Heart left ventricle (tissue), 16 donors: ENCODE measurements around the gene CREM. TPM values are rescaled to one million over a fixed set of nuclear protein-coding genes. Genes with fewer than 3 reads are reported as not detected.
"Not testable (repeated sequence)": the region's sequence is repeated elsewhere in the genome, so short reads cannot be mapped to it uniquely, and the experiment has no call there.

Source experiments
- ATAC-seq, 4 donors: fragments of 200-7000 bp; cut with Tn5 transposase; one replicate each; pipeline ENCODE4 v1.9.1; 2020 to 2022; ENCODE audit warnings: moderate library complexity in 4 of 4, mild to moderate bottlenecking in 3 of 4, moderate number of reproducible peaks in 1 of 4
- DNase-seq, 5 donors: peaks; one replicate each; pipeline ENCODE4 v3.0.0-alpha.2; 2020
- H3K27ac ChIP-seq, 12 donors: fragments of 200-600 bp; sonication (generic) in 4 of 12; one replicate each; pipeline versions ENCODE4 v1.5.0 to v1.8.0; 2016 to 2022; ENCODE audit warnings: mild to moderate bottlenecking in 2 of 12
- H3K27me3 ChIP-seq, 9 donors: fragments of 200-600 bp; sonication (generic) in 2 of 9; one replicate each; pipeline versions ENCODE4 v1.5.1 to v1.8.0; 2016 to 2022; ENCODE audit warnings: mild to moderate bottlenecking in 3 of 9
- H3K36me3 ChIP-seq, 9 donors: fragments of 200-600 bp; sonication (generic) in 2 of 9; one replicate each; pipeline versions ENCODE4 v1.5.0 to v1.8.0; 2018 to 2022; ENCODE audit warnings: mild to moderate bottlenecking in 2 of 9
- H3K4me1 ChIP-seq, 12 donors: fragments of 200-600 bp; sonication (generic) in 4 of 12; one replicate each; pipeline versions ENCODE4 v1.5.0 to v1.8.0; 2016 to 2022; ENCODE audit warnings: mild to moderate bottlenecking in 3 of 12
- H3K4me3 ChIP-seq, 12 donors: fragments of 200-600 bp; sonication (generic) in 4 of 12; one replicate each; pipeline versions ENCODE4 v1.5.0 to v1.8.0; 2017 to 2022; ENCODE audit warnings: mild to moderate bottlenecking in 9 of 12, moderate library complexity in 4 of 12
- H3K9me3 ChIP-seq, 12 donors: fragments of 200-600 bp; sonication (generic) in 4 of 12; one replicate each; pipeline versions ENCODE4 v1.5.0 to v1.8.0; 2016 to 2022; ENCODE audit warnings: mild to moderate bottlenecking in 1 of 12
- POLR2A ChIP-seq, 2 donors: fragments of 450-650 bp; IDR thresholded peaks; one replicate each; pipeline ENCODE4 v1.6.1; 2017; ENCODE audit warnings: antibody characterized with exemption in 2 of 2, mild to moderate bottlenecking in 2 of 2, moderate library complexity in 2 of 2
- WGBS, 4 donors: extraction: QIAGEN DNeasy Blood & Tissue Kit in 2 of 4; methylation state at CpG; one replicate each; pipeline versions ENCODE4 v1.1.5 to v1.1.7; 2013 to 2018; 5-methylcytosine and 5-hydroxymethylcytosine counted together
- intact Hi-C, 10 donors: fragments of 100-400 bp; cut with DNase I; formaldehyde crosslinking; loops; one replicate each; pipeline versions ENCODE4 v1.11.1 to v1.14.2; 2022
- long read RNA-seq, 3 donors: library from polyadenylated mRNA; unstranded; transcript quantifications; one replicate each; pipeline ENCODE4 v2.0.0, GENCODE V29; 2020 to 2021
- polyA plus RNA-seq, 2 donors: library from polyadenylated mRNA; stranded (reverse); fragments of 200-250 nt; gene quantifications; one replicate each; pipeline ENCODE4 v1.2.3, GENCODE V29; 2013
- total RNA-seq, 9 donors: library from RNA; depleted of rRNA in 2 of 9; stranded (reverse); fragments of >200 nt in 2 of 9; fragmentation: NEBNext Ultra II Directional in 3 of 9; extraction: Animal tissue kit (Norgen Biotek cat#: 25700) in 3 of 9; gene quantifications; one replicate each; pipeline versions ENCODE4 v1.1.0 to v1.2.4, GENCODE V29; 2016 to 2023
- TF ChIP-seq, protein P1 (sequence below), 12 donors: fragments of 200-600 bp; sonication (generic) in 4 of 12; IDR thresholded peaks; one replicate each; pipeline versions ENCODE4 v1.5.0 to v1.8.0; 2018 to 2022; ENCODE audit warnings: antibody characterized with exemption in 12 of 12, mild to moderate bottlenecking in 5 of 12
- donor health status: ischemic (EF 13 %, LVEDD 7.1; RV severe dilation, severe dysfunction).
- donor health status: healthy with polysubstance abuse.
- donor health status: DM: no; HTN: yes; CAD: no.
- donor health status: DM: no; HTN: no; CAD: no.
- donor health status: ischemic (EF 25% LVEDD 6.9; RV normal size, moderate dysfunction).
- donor health status: ischemic (EF 25% LVEDD 5.7; RV mildly dilated, moderate dysfunction).
- donor health status: healthy.
- donor health status: DM: yes; HTN: yes; CAD: no.
- donor health status: ischemic (EF 35%, LVEDD 5.7; RV mildly dilated, moderate dysfunction).
- donor health status: nonischemic (EF 11% LVEDD 7.7; RV severe dilation, severe dysfunction).
- donor health status: DM: yes; HTN: yes; CAD: no.
- donor health status: PGD.
- donor health status: ischemic (EF 29% LVEDD 5.4; RV normal size, mild dysfunction).
- donor health status: nonischemic (EF 23%, LVEDD 6.1; RV moderate dilation, normal function).

The CREM gene
- total RNA-seq (10 to 100 TPM; 44.7 to 66.5 (median 54.7) TPM), polyA plus RNA-seq (10 to 100 TPM; 38.4 to 89.7 TPM)
- long read RNA-seq, donor 1, transcript CREM-211 (4 exons, 1,207 nt) = minor isoform, 7 of 55 reads
- long read RNA-seq, donor 1, transcript CREM-218 (3 exons, 1,416 nt) = major isoform, 8 of 55 reads
- long read RNA-seq, donor 1, transcript CREM-239 (4 exons, 731 nt) = minor isoform, 6 of 55 reads
- long read RNA-seq, donor 1, partial matches to known transcripts = 0 of 55 reads
- long read RNA-seq, donor 1, other reads (novel, unspliced or antisense) = 26 of 55 reads
- long read RNA-seq, donor 2, transcript CREM-207 (3 exons, 1,895 nt) = major isoform, 13 of 110 reads
- long read RNA-seq, donor 2, transcript CREM-237 (3 exons, 1,049 nt) = minor isoform, 7 of 110 reads
- long read RNA-seq, donor 2, transcript CREM-211 (4 exons, 1,207 nt) = minor isoform, 12 of 110 reads
- long read RNA-seq, donor 2, transcript CREM-230 (3 exons, 626 nt) = minor isoform, 10 of 110 reads
- long read RNA-seq, donor 2, partial matches to known transcripts = 2 of 110 reads
- long read RNA-seq, donor 2, other reads (novel, unspliced or antisense) = 42 of 110 reads
- long read RNA-seq, donor 3, partial matches to known transcripts = 1 of 25 reads
- long read RNA-seq, donor 3, other reads (novel, unspliced or antisense) = 15 of 25 reads

DNA sequence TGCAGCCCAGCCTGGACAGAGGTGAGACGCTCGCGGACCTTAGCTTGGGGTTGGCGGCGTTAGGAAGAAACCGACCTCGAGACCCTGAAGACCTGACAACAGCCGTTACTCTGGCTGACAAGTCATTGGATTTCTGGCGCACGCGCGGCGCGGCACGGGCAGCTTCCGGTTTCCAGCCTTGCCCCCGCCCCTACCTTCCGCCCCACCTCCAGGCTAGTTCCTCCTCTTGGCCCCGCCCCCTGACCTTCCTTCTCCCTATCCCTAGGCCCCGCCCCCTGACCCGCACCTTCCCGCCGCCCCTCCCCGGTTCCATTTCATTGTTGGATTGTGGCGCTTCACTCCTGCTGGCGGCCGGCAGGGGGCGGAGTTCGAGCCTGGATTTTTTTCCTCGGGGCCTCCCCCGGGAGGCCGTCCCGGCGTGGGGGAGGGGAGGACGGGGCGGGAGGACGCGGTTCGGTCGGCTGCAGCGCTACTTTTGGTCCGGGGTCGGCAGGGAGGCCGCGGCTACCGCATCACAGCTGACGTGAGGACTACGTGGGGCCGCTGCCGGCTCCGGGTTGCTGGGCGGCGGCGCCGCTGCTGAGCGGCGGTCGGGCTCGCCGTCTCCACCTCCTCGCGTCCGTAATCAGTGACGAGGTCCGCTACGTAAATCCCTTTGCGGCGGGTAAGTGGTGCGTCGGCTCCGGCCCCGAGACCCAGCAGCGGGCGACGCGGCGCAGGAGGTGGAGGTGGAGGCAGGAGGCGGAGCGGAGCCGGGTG lies at the start of gene CREM:
Gene CREM, plus strand, starts transcription at position 317 of the 759 bp plus-strand sequence. CDS start 10,990 bp downstream, outside the sequence.
- no peaks in the 10 kb centered on the region for H3K36me3 ChIP-seq
- TF ChIP-seq POLR2A (IDR thresholded peaks at IDR 0.05) = peak; percentile 97 to 100
- TF ChIP-seq, protein P1, sequence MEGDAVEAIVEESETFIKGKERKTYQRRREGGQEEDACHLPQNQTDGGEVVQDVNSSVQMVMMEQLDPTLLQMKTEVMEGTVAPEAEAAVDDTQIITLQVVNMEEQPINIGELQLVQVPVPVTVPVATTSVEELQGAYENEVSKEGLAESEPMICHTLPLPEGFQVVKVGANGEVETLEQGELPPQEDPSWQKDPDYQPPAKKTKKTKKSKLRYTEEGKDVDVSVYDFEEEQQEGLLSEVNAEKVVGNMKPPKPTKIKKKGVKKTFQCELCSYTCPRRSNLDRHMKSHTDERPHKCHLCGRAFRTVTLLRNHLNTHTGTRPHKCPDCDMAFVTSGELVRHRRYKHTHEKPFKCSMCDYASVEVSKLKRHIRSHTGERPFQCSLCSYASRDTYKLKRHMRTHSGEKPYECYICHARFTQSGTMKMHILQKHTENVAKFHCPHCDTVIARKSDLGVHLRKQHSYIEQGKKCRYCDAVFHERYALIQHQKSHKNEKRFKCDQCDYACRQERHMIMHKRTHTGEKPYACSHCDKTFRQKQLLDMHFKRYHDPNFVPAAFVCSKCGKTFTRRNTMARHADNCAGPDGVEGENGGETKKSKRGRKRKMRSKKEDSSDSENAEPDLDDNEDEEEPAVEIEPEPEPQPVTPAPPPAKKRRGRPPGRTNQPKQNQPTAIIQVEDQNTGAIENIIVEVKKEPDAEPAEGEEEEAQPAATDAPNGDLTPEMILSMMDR (IDR thresholded peaks at IDR 0.05) = peak; percentile 71 to 96 (median 88)
- H3K27ac ChIP-seq = peak within 1 kb of the TSS; percentile 97 to 100 (median 100)
- H3K4me3 ChIP-seq = peak within 1 kb of the TSS; percentile 68 to 91 (median 84)
- H3K27me3 ChIP-seq = no peaks in the 10 kb centered on the region
- ATAC-seq = peak; percentile 95 to 97 (median 96)
- intact Hi-C loops = loop anchor here (1.0 to 10.0 kb wide), 8 partner anchors 66 to 508 kb away; no protein-coding TSS in a partner anchor
- WGBS, 4 donors = 1 to 4% (median 2%) methylated on average over 27 to 80 of the region's 80 CpGs
- H3K9me3 ChIP-seq = no peaks in the 10 kb centered on the region
- DNase-seq = peak; percentile 99 to 100 (median 100)
- peaks cover 0 to 44% (median 7%) of the 10 kb centered on the region in 12 donors for H3K4me1 ChIP-seq

DNA sequence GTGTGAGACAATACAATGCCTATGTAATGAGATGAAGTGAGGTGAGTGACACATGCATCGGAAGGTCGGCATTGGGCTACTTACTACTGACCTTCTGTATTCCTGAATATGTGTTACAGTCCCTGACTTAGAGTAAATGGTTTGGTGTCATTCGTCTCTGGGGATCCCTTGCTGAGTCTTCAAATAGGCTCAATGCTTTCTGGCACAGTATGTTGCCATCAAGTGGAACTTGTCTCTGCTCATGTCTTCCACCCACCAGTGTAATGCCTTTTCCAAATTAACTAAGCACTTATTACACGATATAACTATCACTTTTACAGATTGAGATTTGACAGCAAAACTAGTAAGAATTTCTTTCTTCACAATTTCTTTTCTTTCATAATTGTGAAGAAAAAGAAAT lies 47.4 kb upstream of the CREM start:
- no peak for TF ChIP-seq POLR2A (IDR thresholded peaks at IDR 0.05)
- TF ChIP-seq, protein P1 (IDR thresholded peaks at IDR 0.05) = no peak
- H3K4me3 ChIP-seq = no peak overlapping the region
- peaks cover 0 to 14% (median 0%) of the 10 kb centered on the region in 12 donors for H3K9me3 ChIP-seq
- WGBS, 4 donors = 91 to 96% (median 93%) methylated on average over 4 of the region's 4 CpGs
- ATAC-seq (no peak), DNase-seq (no peak)
- H3K27ac ChIP-seq = no peak overlapping the region
- peaks cover 0 to 4% (median 0%) of the 10 kb centered on the region in 12 donors for H3K4me1 ChIP-seq
- peaks cover 0 to 17% (median 8%) of the 10 kb centered on the region in 9 donors for H3K36me3 ChIP-seq
- intact Hi-C loops = no loop called here
- H3K27me3 ChIP-seq = no peaks in the 10 kb centered on the region

DNA sequence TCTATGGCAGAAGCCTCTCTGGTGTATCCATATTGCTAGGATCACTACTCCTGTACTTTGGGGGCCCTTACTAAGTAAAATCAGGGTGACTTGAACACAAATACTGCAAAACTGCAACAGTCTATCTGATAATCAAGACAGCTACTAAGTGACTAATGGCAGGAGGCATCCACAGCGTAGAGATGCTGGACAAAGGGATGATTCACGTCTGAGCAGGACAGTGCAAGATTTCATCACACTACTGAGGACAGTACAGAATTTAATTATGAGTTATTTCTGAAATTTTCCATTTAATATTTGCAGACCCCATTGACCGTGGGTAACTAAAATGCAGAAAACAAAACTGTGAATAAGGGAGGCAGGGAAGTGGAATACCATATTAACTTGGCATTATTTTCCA lies 46.9 kb upstream of the CREM start:
- no peak for DNase-seq
- Histone ChIP-seq H3K4me3 (no peak overlapping the region), H3K9me3 (peaks cover 0 to 14% (median 0%) of the 10 kb centered on the region in 12 donors), H3K4me1 (peaks cover 0 to 4% (median 0%) of the 10 kb centered on the region in 12 donors), H3K27me3 (no peaks in the 10 kb centered on the region), H3K36me3 (peaks cover 0 to 17% (median 8%) of the 10 kb centered on the region in 9 donors), H3K27ac (no peak overlapping the region)
- TF ChIP-seq POLR2A (IDR thresholded peaks at IDR 0.05) = no peak
- TF ChIP-seq, protein P1 (IDR thresholded peaks at IDR 0.05) = no peak
- ATAC-seq = no peak
- WGBS, 4 donors = 82 to 87% (median 85%) methylated on average over 3 of the region's 3 CpGs
- intact Hi-C loops = no loop called here

GRCh38 chr10:35080261-35080660 lies 46.4 kb upstream of the CREM start:
- H3K27ac ChIP-seq, intact Hi-C loops, ATAC-seq, DNase-seq, H3K27me3 ChIP-seq, H3K4me3 ChIP-seq, H3K4me1 ChIP-seq: not testable (repeated sequence)
- H3K9me3 ChIP-seq = peaks cover 0 to 14% (median 0%) of the 10 kb centered on the region in 12 donors
- 91 to 100% (median 100%) methylated on average over 1 of the region's 1 CpG for WGBS, 4 donors
- peaks cover 0 to 17% (median 8%) of the 10 kb centered on the region in 9 donors for H3K36me3 ChIP-seq
